ENCODE data around the gene ITLN1. TPM values are rescaled to one million over a fixed set of nuclear protein-coding genes. Genes with fewer than 3 reads are reported as not detected.
A peak's percentile ranks its signal among the peaks of the same experiment; 100 is the strongest.

Gene ITLN1
- total RNA-seq, 1 donor, result not detected

DNA sequence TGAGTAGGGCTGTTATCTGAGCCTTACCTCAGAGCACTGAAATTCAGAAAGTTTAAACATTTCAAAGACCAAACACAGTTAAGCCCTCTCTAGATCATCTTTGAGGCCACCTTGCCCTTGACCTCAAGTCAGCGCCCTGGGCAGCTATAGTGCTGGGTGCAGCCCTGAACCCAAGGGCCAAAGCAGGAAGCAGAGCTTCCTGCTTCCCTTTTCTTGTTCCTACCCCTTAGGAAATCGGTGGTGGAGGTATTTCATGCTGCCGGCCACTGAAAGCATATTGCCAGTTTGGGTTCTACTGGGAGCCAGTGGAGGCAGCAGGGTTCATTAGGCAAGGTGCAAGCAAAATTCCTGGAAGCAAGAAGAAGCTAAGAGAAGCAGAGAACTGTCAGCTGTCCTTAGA lies 48.4 kb downstream of the ITLN1 start:
- Histone ChIP-seq H3K36me3 (ENCODE audit: insufficient read depth, low read length) (no peaks in the 10 kb centered on the region), H4K20me1 (ENCODE audit: insufficient read depth, low read length) (no peaks in the 10 kb centered on the region), H3K4me1 (ENCODE audit: insufficient read depth, low read length) (no peaks in the 10 kb centered on the region), H3K4me3 (ENCODE audit: insufficient read depth, low read length) (no peak overlapping the region), H3K79me2 (ENCODE audit: insufficient read depth, low read length) (no peaks in the 10 kb centered on the region), H2AFZ (ENCODE audit: low read length) (no peak overlapping the region), H3K4me2 (ENCODE audit: insufficient read depth, low read length) (no peak overlapping the region), H3K27ac (ENCODE audit: low read depth, low read length) (no peak overlapping the region), H3K9me3 (ENCODE audit: low read depth, low read length) (no peaks in the 10 kb centered on the region), H3K27me3 (ENCODE audit: insufficient read depth, low read length) (no peaks in the 10 kb centered on the region)
- no peak for DNase-seq (ENCODE audit: insufficient read length, low spot score, missing footprints)
- TF ChIP-seq, protein P1, sequence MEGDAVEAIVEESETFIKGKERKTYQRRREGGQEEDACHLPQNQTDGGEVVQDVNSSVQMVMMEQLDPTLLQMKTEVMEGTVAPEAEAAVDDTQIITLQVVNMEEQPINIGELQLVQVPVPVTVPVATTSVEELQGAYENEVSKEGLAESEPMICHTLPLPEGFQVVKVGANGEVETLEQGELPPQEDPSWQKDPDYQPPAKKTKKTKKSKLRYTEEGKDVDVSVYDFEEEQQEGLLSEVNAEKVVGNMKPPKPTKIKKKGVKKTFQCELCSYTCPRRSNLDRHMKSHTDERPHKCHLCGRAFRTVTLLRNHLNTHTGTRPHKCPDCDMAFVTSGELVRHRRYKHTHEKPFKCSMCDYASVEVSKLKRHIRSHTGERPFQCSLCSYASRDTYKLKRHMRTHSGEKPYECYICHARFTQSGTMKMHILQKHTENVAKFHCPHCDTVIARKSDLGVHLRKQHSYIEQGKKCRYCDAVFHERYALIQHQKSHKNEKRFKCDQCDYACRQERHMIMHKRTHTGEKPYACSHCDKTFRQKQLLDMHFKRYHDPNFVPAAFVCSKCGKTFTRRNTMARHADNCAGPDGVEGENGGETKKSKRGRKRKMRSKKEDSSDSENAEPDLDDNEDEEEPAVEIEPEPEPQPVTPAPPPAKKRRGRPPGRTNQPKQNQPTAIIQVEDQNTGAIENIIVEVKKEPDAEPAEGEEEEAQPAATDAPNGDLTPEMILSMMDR (IDR thresholded peaks at IDR 0.05; ENCODE audit: extremely low read depth, low read depth, low read length), result no peak

DNA sequence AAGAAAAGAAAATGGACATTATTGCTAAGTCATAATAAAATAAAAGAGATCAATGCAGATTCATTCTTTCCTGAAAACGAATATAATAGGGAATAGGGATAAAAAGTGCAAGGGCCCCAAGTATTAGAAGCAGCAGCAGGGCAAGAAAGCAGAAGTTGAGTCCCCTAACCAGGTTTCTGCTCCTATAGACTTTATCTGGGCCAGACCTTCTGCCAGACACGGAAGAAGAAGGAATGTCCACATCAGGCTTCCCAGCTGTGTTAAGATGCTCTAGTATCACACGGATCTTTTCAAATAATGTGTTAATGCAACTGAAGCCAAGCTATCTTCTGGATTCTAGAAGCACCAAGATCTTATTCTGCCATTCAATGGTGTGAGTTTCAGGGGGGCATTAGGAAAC lies 49.2 kb downstream of the ITLN1 start:
- no peak overlapping the region for H3K4me3 ChIP-seq (ENCODE audit: insufficient read depth, low read length)
- no peak for DNase-seq (ENCODE audit: insufficient read length, low spot score, missing footprints)
- H3K4me1 ChIP-seq (ENCODE audit: insufficient read depth, low read length), result no peaks in the 10 kb centered on the region
- H3K4me2 ChIP-seq (ENCODE audit: insufficient read depth, low read length), result no peak overlapping the region
- H3K79me2 ChIP-seq (ENCODE audit: insufficient read depth, low read length), result no peaks in the 10 kb centered on the region
- H2AFZ ChIP-seq (ENCODE audit: low read length), result no peak overlapping the region
- no peaks in the 10 kb centered on the region for H4K20me1 ChIP-seq (ENCODE audit: insufficient read depth, low read length)
- TF ChIP-seq, protein P1 (IDR thresholded peaks at IDR 0.05; ENCODE audit: extremely low read depth, low read depth, low read length), result no peak
- H3K36me3 ChIP-seq (ENCODE audit: insufficient read depth, low read length), result no peaks in the 10 kb centered on the region
- H3K27me3 ChIP-seq (ENCODE audit: insufficient read depth, low read length), result no peaks in the 10 kb centered on the region
- H3K9me3 ChIP-seq (ENCODE audit: low read depth, low read length), result no peaks in the 10 kb centered on the region
- H3K27ac ChIP-seq (ENCODE audit: low read depth, low read length), result no peak overlapping the region

DNA sequence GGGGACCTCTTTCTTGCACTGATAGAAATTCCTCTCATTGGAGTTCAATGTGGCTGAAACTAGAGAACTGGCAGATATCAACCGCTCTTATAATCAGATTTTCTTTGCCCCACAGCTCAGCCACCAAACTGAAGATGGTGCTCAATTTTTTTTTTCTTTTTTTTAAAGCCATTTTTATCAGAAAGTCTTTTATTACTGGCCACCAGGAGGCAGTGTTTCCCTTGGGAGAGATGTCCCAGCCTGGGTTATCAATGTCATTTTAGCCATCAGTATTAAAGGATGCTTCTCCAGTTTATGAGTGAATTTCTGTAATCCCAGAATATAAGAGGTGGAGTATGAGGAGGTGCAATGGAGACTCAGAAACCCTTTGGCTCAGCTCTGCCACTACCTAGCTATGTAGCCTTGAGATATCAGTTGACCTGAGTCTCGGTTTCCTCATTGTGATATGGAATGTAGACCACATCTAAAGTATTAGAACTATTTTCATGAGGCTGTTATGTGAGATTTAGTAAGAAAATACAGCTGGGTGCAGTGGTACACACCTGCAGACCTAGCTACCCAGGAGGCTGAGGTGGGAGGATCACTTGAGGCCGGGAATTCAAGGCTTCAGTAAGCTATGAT lies 49.9 kb downstream of the ITLN1 start:
- H4K20me1 ChIP-seq (ENCODE audit: insufficient read depth, low read length), result no peaks in the 10 kb centered on the region
- H3K4me3 ChIP-seq (ENCODE audit: insufficient read depth, low read length), result no peak overlapping the region
- TF ChIP-seq, protein P1 (IDR thresholded peaks at IDR 0.05; ENCODE audit: extremely low read depth, low read depth, low read length), result peak; percentile 70
- H3K4me2 ChIP-seq (ENCODE audit: insufficient read depth, low read length), result no peak overlapping the region
- H3K27ac ChIP-seq (ENCODE audit: low read depth, low read length), result no peak overlapping the region
- H3K27me3 ChIP-seq (ENCODE audit: insufficient read depth, low read length), result no peaks in the 10 kb centered on the region
- H3K79me2 ChIP-seq (ENCODE audit: insufficient read depth, low read length), result no peaks in the 10 kb centered on the region
- peak; percentile 50 for DNase-seq (ENCODE audit: insufficient read length, low spot score, missing footprints)
- H3K4me1 ChIP-seq (ENCODE audit: insufficient read depth, low read length), result no peaks in the 10 kb centered on the region
- no peaks in the 10 kb centered on the region for H3K36me3 ChIP-seq (ENCODE audit: insufficient read depth, low read length)
- H3K9me3 ChIP-seq (ENCODE audit: low read depth, low read length), result no peaks in the 10 kb centered on the region
- no peak overlapping the region for H2AFZ ChIP-seq (ENCODE audit: low read length)

DNA sequence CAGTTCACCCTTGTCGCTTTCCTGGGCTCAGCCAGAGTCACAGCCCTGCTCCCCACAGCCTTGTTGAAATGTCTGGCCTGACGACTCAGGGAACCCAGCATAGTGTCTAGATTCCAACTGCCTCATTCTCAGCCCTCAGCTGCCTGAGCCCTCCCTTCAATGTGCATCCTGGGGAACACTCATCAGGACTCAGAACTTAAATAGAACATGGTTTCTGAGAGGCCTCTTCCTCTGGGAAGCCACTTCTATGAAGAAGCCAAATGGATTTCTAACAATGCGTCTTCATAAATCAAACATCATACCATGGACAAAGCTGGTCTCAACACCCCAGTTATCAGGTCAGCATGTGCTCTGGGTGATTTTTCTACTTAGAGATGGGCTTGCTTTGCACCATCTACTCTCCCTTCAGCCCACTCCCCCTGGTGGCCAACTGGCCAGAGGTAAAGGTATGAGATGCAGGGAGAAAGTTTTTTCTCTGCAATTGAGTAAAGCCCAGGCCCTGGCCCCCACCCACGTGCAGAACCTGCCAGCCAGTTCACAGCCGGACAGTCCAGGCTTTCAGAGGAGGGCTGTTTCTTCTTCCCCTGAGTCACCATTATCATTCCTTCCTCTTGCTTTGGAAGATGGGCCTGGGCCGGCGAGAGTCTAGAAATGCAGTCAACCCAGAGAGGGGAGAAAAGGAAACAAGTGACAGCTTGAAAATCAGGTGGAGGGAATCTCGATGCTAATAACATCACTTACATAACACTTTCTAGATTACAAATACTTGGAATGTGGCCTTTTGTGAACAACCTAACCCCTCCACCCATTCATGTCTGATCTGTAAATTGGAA lies 54.4 kb downstream of the ITLN1 start:
- no peaks in the 10 kb centered on the region for H3K4me1 ChIP-seq (ENCODE audit: insufficient read depth, low read length)
- no peak overlapping the region for H2AFZ ChIP-seq (ENCODE audit: low read length)
- H3K36me3 ChIP-seq (ENCODE audit: insufficient read depth, low read length), result no peaks in the 10 kb centered on the region
- no peak overlapping the region for H3K4me3 ChIP-seq (ENCODE audit: insufficient read depth, low read length)
- H3K9me3 ChIP-seq (ENCODE audit: low read depth, low read length), result no peaks in the 10 kb centered on the region
- DNase-seq (ENCODE audit: insufficient read length, low spot score, missing footprints), result no peak
- no peak overlapping the region for H3K27ac ChIP-seq (ENCODE audit: low read depth, low read length)
- H4K20me1 ChIP-seq (ENCODE audit: insufficient read depth, low read length), result no peaks in the 10 kb centered on the region
- H3K27me3 ChIP-seq (ENCODE audit: insufficient read depth, low read length), result no peaks in the 10 kb centered on the region
- TF ChIP-seq, protein P1 (IDR thresholded peaks at IDR 0.05; ENCODE audit: extremely low read depth, low read depth, low read length), result peak; percentile 57
- H3K79me2 ChIP-seq (ENCODE audit: insufficient read depth, low read length), result no peaks in the 10 kb centered on the region
- H3K4me2 ChIP-seq (ENCODE audit: insufficient read depth, low read length), result no peak overlapping the region
